ENCODE results near the gene RAB3GAP2.
"Not testable (repeated sequence)": the region's sequence is repeated elsewhere in the genome, so short reads cannot be mapped to it uniquely, and the experiment has no call there.

RAB3GAP2 gene

GRCh38 chr1:220287129-220287528 lies 14.9 kb upstream of the RAB3GAP2 start:
- no peak for DNase-seq

DNA sequence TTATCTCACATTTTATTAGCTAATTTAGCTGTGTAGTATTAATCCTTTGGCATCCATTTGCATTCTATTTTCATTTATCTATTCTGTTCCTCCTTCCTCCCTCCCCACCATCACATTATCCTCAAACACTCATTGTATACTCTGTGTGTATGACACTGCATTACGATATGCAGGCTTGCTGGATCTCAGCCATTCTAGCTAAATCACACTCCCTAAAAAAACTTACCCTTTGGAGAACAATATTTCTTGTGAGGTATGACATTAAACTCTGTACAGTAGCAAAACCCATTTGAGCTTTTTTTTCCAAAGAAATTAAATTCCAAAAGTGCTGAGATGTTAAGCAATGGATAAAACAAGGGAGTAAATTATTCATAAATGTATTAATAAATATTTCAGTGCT lies 11.4 kb upstream of the RAB3GAP2 start:
- DNase-seq: no peak

DNA sequence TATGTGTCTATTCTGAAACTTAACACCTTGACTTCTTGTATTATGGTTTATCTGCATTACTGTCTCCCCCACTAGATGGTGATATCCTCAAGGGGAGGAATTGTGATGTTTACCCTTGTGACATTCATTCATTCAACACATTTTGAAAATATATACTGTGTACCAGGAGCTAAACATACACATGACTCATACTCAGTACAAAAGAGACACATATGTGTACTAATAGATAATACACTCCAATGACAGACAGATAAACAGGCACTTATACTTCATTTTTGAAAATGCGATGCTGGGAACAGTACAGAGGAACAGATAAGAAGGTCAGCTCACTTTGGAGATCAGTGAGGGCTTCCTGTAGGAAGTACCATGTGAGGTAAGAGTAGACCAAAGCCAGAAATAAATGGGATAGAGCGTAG lies 8.9 kb upstream of the RAB3GAP2 start:
- DNase-seq: no peak

GRCh38 chr1:220280249-220280648 lies 8.0 kb upstream of the RAB3GAP2 start:
- no peak for DNase-seq

DNA sequence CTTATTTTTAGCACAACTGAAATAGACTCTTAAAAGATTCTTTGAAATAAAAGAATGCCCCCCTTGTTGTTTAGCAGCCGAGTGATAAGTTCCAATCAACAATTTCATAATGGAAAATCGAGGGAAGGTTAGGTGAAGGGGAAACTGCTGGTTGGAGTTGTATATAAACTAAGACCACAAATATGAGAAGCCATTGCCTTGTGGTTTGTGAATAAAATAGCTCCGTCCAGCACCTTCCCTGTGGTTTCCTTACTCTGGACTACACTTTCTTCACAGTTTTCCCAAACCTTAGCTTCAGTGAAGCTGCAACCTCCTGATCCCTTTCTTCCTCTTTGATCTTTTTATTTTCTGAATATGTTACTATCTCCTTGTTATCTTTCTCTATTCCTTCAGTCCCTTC lies 6.7 kb upstream of the RAB3GAP2 start:
- no peak for DNase-seq

DNA sequence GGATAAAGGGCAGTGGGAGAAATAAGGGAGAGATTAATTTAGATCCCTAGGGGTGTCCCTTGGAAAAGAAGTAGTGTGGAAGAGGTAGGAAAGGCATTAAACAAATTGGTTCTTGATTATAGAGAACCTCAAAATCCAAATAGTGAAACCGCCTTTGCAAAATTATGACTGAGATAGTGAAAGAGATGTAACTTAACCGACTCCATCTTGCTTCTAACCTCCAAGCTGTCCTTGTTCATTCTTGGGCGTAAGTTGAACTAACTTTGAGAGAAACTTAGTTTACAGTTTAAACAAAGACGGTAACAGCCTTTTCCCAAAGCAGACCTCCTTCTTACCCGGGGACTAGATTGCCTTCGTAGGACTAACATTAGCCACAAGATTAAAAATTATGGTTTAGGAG lies 3.2 kb upstream of the RAB3GAP2 start:
- DNase-seq: no peak

- peak; percentile 91 for DNase-seq
These were observed 2.1 kb upstream of the RAB3GAP2 start for GRCh38 chr1:220274251-220274855.

GRCh38 chr1:220272841-220273090 lies 513 bp upstream of the RAB3GAP2 start:
- no peak for DNase-seq

DNA sequence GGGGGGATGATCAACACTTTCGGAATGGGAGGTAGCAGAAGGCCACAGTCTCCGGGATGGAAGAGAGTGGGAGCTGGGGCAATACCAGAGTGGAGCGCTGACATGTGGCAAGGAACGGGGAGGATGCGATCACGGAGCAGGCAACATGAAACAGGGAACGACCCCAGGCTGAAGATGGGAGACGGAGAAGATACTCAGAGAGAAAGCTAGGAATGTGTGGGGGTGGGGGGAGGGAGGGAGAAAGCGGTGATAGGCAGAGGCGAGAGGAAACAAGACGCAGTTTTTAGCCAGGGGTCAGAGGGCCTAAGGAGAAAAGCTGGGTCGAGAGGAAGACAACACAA lies 577 bp downstream of the RAB3GAP2 start:
- DNase-seq: no peak

DNA sequence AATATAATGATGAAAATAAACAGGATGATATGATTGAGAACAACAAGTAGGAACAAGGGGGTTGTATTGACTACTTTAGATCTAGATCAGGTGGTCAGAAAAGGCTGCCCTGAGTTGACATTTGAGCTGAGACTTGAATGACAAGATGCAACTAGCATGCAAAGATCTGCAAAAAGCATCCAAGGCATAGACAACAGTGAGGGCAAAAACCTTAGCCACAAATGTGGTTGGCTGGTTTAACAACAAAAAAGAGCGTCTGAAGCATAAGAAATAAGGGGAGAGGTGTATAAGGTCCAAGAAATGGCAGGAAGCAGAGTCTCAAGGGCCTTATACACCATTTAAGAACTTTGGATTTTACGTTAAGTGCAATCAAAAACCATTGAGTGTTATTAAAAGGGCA lies 3.2 kb downstream of the RAB3GAP2 start:
- no peak for DNase-seq

DNA sequence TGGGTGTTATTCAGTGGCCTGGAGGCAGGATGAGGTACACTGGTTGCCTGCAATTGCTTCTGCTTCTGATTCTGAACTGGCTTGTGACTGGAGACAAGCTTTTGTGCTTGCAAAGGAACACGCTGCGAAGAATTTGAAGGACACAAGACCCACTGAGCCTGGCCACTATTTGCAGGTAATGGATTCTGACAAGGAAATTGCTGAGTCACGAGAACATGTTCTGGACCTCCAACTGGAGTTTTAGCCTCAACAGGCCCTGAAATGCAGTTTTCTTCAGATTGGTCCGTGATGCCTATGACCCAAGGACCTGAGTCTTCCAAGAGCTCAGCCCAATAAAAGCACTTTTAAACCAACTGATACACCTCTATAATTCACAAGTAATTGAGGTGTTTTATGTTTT lies 4.6 kb downstream of the RAB3GAP2 start:
- no peak for DNase-seq

- not testable (repeated sequence) for DNase-seq
These were observed 12.0 kb downstream of the RAB3GAP2 start for GRCh38 chr1:220260228-220260627.

DNA sequence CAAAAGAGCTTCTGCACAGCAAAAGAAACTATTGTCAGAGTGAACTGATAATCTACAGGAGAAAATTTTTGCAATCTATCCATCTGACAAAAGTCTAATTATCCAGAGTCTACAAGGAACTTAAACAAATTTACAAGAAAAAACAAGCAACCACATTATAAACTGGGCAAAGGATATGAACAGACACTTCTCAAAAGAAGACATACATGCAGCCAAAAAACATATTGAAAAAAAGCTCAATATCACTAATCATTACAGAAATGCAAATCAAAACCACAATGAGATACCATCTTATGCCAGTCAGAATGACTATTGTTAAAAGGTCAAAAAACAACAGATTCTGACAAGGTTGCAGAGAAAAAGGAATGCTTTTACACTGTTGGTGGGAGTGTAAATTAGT lies 12.5 kb downstream of the RAB3GAP2 start:
- DNase-seq: not testable (repeated sequence)

- DNase-seq: not testable (repeated sequence)
These were observed 16.1 kb downstream of the RAB3GAP2 start for GRCh38 chr1:220256194-220256593.

GRCh38 chr1:220255204-220255603 lies 17.0 kb downstream of the RAB3GAP2 start:
- no peak for DNase-seq

DNA sequence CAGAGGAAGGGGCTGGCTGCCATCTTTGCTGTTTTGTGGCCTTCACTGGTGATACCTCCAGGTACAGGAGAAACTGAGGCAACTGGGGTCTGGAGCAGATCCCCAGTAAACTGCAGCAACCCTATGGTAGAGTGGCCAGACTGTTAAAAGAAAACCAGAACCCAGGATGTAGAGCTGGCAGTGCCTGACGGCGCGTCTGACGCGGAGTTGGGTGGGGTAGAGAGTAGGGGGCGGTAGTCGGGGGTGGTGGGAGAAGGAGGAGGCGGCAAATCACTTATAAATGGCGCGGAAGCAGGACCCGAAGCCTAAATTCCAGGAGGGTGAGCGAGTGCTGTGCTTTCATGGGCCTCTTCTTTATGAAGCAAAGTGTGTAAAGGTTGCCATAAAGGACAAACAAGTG lies 19.0 kb downstream of the RAB3GAP2 start:
- DNase-seq: not testable (repeated sequence)

GRCh38 chr1:220251272-220251671 lies 21.0 kb downstream of the RAB3GAP2 start:
- no peak for DNase-seq

GRCh38 chr1:220250681-220251080 lies 21.6 kb downstream of the RAB3GAP2 start:
- no peak for DNase-seq

DNA sequence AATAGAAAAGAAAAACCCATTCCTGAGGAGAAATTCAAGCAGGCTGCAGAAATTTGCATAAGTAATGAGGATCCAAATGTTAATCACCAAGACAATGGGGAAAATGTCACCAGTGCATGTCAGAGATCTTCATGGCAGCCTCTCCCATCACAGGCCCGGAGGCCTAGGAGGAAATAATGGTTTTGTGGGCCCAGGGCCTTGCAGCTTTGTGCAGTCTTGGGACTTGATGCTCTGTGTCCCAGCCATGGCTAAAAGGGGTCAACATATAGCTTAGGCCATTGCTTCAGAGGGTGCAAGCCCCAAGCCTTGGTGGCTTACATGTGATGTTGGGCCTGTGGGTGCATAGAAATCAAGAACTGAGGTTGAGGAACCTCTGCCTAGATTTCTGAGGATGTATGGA lies 22.7 kb downstream of the RAB3GAP2 start:
- DNase-seq: no peak

DNA sequence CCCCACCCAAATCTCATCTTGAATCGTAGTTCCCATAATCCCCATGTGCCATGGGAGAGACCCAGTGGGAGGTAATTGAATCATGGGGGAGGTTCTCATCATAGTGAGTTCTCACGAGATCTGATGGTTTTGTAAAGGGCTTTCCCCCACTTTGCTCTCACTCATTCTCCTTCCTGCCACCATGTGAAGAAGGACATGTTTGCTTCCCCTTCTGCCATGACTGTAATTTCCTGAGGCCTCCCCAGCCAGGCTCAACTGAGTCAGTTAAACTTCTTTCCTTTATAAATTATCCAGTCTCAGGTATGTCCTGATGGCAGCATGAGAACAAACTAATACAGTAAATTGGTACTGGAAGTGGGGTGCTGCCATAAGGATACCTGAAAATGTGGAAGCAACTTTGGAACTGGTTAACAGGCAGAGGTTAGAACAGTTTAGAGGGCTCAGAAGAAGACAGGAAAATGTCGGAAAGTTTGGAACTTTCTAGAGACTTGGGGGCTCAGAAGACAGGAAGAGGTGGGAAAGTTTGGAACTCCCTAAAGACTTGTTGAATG lies 23.5 kb downstream of the RAB3GAP2 start:
- not testable (repeated sequence) for DNase-seq

DNA sequence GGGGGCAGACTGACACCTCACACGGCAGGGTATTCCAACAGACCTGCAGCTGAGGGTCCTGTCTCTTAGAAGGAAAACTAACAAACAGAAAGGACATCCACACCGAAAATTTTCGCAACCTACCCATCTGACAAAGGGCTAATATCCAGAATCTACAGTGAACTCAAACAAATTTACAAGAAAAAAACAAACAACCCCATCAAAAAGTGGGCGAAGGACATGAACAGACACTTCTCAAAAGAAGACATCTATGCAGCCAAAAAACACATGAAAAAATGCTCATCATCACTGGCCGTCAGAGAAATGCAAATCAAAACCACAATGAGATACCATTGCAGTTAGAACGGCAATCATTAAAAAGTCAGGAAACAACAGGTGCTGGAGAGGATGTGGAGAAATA lies 26.4 kb downstream of the RAB3GAP2 start:
- DNase-seq: not testable (repeated sequence)

GRCh38 chr1:220243947-220244346 lies 28.3 kb downstream of the RAB3GAP2 start:
- DNase-seq: peak; percentile 36

DNA sequence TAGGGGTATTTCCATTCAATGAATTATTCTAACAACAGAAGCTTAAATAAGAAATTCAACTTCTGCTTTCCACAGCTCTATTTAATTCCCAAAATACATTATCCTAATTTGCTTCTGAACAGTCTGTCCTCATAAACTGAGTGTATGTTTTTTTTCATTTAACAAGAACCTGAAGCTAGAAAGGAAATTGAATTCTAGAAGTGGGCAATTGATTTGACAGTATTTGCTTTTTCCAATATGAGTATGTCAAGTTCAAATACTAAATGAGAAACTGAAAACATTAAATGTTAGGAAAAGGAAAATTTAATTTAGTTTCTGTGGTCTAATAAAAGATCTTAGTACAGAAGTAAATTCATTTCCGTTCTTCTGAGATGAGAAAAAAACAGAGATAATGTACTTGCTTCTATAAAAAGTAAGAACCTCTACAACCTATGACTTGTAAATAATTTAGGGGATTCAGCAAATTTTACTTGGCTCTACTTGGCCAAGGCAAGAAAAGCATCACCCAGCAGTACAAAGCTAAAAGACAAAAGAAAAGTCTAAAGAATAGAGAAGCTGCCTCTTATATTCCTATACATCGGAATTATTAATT lies 31.1 kb downstream of the RAB3GAP2 start:
- DNase-seq: no peak

DNA sequence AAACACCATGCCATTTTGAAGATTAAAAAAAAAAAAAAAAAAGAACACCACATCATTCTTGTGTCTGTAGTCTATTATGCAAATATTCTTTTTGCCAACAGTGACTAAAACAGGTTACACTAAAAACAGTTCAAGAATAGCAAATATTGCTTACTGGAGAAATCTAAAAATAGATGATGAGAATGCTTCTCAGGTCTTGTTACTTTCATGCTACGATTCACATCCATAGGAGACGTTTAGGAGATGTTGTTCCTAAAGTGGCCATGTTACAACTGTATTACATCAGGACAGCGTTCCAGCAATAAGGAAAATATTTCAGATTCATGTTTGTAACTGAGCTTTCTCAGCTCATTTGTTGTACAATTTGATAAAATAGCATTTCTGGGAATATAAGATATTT lies 32.3 kb downstream of the RAB3GAP2 start:
- DNase-seq: no peak

DNA sequence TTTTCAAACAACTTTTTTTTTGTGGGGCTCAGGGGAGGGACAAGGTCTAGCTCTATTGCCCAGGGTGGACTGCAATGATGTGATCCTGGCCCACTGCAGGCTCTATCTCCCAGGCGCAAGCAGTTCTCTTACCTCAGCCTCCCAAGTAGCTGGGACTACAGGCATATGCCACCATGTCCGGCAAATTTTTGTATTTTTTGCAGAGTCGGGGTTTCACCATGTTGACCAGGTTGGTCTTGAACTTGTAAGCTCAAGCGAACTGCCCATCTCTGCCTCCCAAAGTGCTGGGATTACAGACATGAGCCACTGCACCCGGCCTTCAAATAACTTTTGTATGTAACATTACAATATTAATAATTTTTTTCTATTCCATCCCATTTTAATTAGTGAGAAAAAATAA lies 33.0 kb downstream of the RAB3GAP2 start:
- DNase-seq: no peak

All from MV-4-11 (cell line).